Omental fat pad (tissue), 4 donors: ENCODE data around the gene ZNF280A. TPM values are rescaled to one million over a fixed set of nuclear protein-coding genes. Genes with fewer than 3 reads are reported as not detected.
"Not testable (repeated sequence)": the region's sequence is repeated elsewhere in the genome, so short reads cannot be mapped to it uniquely, and the experiment has no call there.

Source experiments
- ATAC-seq: fragments of 150-250 bp; one replicate; pipeline ENCODE4 v1.9.1; 2016; ENCODE audit warnings: mild to moderate bottlenecking, moderate library complexity; ENCODE audit not compliant: low FRiP score
- DNase-seq: peaks from one replicate; pipeline ENCODE4 v3.0.0-alpha.2; 2019; ENCODE audit warnings: low spot score
- CTCF ChIP-seq, 3 donors: fragments of 450-650 bp; IDR thresholded peaks; one replicate each; pipeline ENCODE4 v1.5.1; 2016 to 2017; ENCODE audit warnings: antibody characterized with exemption in 3 of 3, mild to moderate bottlenecking in 3 of 3, moderate library complexity in 2 of 3
- total RNA-seq, 4 donors: library from RNA; depleted of rRNA; stranded (reverse); fragments of >200 nt; gene quantifications; one replicate each; pipeline ENCODE4 v1.1.0, GENCODE V29; 2016

ZNF280A gene
- total RNA-seq, 4 donors from 2014 or later = not detected

DNA sequence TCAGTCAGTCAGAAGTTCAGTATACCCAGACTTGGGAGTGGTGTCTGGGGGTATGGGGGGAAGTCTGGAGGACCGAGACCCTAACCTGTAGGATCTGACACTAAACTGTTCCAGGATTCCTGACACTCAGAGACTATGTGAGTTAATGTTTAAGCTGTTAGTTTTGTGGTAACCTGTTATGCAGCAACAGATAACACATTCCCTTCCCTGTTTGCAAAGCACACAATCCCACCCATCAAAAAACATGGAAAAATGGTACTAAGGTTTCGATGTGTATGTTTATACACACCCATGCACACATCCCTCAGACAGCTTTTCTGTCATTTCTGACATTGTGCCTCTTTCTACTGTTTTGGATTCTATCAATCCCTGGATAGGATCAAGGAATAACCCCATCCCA, 39.1 kb downstream of the ZNF280A start:
- no peak for ATAC-seq
- DNase-seq = no peak
- TF ChIP-seq CTCF (IDR thresholded peaks at IDR 0.05) = no peak

DNA sequence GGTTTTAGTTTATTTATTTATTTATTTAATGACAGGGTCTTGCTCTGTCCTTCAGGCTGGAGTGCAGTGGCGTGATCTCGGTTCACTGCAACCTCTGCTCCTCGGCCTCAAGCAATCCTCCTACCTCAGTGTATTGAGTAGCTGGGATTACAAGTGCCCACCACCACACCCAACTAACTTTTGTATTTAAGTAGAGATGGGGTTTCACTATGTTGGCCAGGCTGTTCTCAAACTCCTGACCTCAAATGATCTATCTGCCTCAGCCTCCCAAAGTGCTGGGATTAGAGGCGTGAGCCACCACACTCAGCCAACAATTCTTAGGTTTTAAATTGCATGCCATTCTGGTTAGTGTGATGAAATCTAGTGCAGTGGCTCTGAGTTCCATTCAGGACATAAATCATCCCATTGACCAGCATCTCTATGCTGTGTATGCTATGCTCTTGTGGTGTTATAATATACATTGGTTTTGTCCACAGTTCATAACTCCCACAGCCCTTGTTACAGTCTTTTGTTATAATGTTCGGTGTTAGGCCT, 40.0 kb downstream of the ZNF280A start:
- TF ChIP-seq CTCF (IDR thresholded peaks at IDR 0.05) = no peak
- no peak for DNase-seq
- ATAC-seq = no peak

DNA sequence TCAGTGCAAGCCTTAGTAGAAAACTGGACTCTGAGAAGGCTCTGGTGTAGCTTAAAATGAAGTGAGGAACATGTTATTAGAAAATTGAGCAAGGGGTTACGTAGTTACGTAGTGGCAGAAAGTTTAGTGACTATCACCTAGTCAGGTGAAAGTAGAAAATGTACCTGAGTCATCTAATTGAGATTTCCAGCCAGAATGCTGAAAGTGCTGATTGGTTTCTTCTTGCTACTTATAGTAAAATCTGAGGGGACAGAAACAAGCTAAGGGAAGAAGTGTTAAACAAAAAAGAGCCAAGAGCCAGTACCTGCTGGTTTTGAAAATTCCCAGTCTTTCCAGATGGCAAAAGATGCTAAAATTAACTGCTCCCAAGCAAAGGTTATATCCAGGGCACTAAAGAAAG, 41.0 kb downstream of the ZNF280A start:
- ATAC-seq = no peak
- DNase-seq = no peak
- TF ChIP-seq CTCF (IDR thresholded peaks at IDR 0.05) = no peak

- ATAC-seq = no peak
- no peak for DNase-seq
- TF ChIP-seq CTCF (IDR thresholded peaks at IDR 0.05) = no peak
Measured at GRCh38 chr22:22478470-22478869, 41.6 kb downstream of the ZNF280A start.

DNA sequence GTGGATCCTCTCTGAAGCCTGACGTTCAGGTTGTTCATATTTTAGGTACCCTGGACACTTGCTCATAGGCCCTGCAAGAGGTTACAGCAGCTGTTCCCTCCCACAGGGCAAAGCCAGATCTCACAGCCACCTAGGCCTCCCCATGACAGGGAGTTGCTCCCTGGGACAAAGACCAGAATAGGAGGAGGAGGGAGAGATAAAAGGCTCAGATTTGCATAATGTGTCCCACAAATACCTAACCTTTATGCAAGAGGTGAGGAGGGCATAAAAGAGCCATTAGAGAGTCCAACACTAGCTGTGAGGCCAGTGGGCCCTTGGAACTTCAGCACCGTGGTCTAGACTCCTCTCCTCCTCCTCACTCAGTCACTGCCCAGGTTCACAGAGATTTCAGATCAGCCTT, 45.3 kb downstream of the ZNF280A start:
- ATAC-seq = no peak
- TF ChIP-seq CTCF (IDR thresholded peaks at IDR 0.05) = no peak

DNA sequence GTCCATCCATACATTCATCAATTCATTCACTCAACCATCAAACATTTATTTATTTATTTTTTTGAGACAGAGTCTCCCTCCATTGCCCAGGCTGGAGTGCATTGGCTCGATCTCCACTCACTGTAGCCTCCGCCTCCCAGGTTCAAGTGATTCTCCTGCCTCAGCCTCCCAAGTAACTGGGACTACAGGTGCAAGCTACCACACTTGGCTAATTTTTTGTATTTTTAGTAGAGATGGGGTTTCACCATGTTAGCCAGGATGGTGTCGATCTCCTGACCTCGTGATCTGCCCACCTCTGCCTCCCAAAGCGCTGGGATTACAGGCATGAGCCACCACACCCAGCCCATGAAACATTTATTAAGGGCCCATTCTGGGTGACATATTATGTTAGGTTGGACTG, 49.0 kb downstream of the ZNF280A start:
- not testable (repeated sequence) for DNase-seq, ATAC-seq

More for the DNA sequence above, 45.3 kb downstream of the ZNF280A start:
- DNase-seq = no peak

GRCh38 chr22:22469527-22469926, 50.5 kb downstream of the ZNF280A start:
- TF ChIP-seq CTCF (IDR thresholded peaks at IDR 0.05) = no peak
- ATAC-seq (no peak), DNase-seq (no peak)

DNA sequence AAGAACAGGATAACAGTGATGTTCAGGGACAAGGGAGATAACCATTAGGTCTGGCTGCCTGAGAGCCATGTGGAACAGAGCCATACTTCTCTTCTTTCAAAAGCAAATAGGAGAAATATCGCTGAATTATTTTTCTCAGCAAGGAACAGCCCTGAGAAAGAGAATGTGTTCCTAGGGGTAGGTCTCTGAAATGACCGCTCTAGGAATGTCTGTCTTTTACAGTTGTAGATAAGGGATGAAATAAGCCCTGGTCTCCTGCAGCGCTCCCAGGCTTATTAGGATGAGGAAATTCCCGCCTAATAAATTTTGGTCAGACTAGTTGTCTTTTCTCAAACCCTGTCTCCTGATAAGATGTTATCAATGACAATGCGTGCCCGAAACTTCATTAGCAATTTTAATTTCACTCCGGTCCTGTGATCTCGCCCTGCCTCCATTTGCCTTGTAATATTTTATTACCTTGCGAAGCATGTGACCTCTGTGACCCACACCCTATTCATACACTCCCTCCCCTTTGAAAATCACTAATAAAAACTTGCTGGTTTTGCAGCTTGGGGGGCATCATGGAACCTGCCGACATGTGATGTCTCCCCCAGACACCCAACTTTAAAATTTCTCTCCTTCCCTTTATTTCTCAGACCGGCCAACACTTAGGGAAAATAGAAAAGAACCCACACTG, 51.1 kb downstream of the ZNF280A start:
- DNase-seq, ATAC-seq: not testable (repeated sequence)
